Heart right ventricle (tissue), 16 donors: ENCODE data around the gene LHFPL5. TPM values are rescaled to one million over a fixed set of nuclear protein-coding genes. Genes with fewer than 3 reads are reported as not detected.

Experiments
- ATAC-seq, 8 donors: fragments of 200-7000 bp; cut with Tn5 transposase; one replicate each; pipeline ENCODE4 v1.9.1; 2020; ENCODE audit warnings: mild to moderate bottlenecking in 8 of 8, moderate library complexity in 8 of 8, moderate number of reproducible peaks in 1 of 8
- DNase-seq, 2 donors: peaks; one replicate each; pipeline ENCODE4 v3.0.0-alpha.2; 2020
- H3K27ac ChIP-seq, 10 donors: fragments of 200-600 bp; sonication (generic) in 2 of 10; one replicate each; pipeline versions ENCODE4 v1.5.0 to v1.8.0; 2020 to 2022; ENCODE audit warnings: mild to moderate bottlenecking in 3 of 10
- H3K27me3 ChIP-seq, 7 donors: fragments of 200-600 bp; one replicate each; pipeline ENCODE4 v1.8.0; 2021 to 2022; ENCODE audit warnings: mild to moderate bottlenecking in 2 of 7
- H3K36me3 ChIP-seq, 9 donors: fragments of 200-600 bp; sonication (generic) in 1 of 9; one replicate each; pipeline versions ENCODE4 v1.5.0 to v1.8.0; 2020 to 2022; ENCODE audit warnings: mild to moderate bottlenecking in 2 of 9
- H3K4me1 ChIP-seq, 9 donors: fragments of 200-600 bp; sonication (generic) in 1 of 9; one replicate each; pipeline versions ENCODE4 v1.5.0 to v1.8.0; 2020 to 2022; ENCODE audit warnings: mild to moderate bottlenecking in 4 of 9
- H3K4me3 ChIP-seq, 10 donors: fragments of 200-600 bp; sonication (generic) in 2 of 10; one replicate each; pipeline versions ENCODE4 v1.5.0 to v1.8.0; 2020 to 2022; ENCODE audit warnings: mild to moderate bottlenecking in 7 of 10, moderate library complexity in 2 of 10
- H3K9me3 ChIP-seq, 11 donors: fragments of 200-600 bp in 10 of 11; sonication (generic) in 2 of 11; one replicate each; pipeline versions ENCODE4 v1.5.0 to v1.8.0; 2013 to 2022; ENCODE audit warnings: mild to moderate bottlenecking in 2 of 11, control low read depth in 1 of 11, moderate library complexity in 1 of 11
- WGBS, 2 donors: extraction: QIAGEN DNeasy Blood & Tissue Kit; methylation state at CpG; one replicate each; pipeline ENCODE4 v1.1.7; 2013; ENCODE audit warnings: inconsistent platforms in 1 of 2; 5-methylcytosine and 5-hydroxymethylcytosine counted together
- intact Hi-C, 10 donors: fragments of 100-400 bp; cut with DNase I; formaldehyde crosslinking; loops; one replicate each; pipeline versions ENCODE4 v1.11.1 to v1.14.2; 2022
- polyA plus RNA-seq, 2 donors: library from polyadenylated mRNA; stranded (reverse); fragments of 200-250 nt; gene quantifications; one replicate each; pipeline ENCODE4 v1.2.3, GENCODE V29; 2013
- total RNA-seq, 10 donors: library from RNA; stranded (reverse); fragmentation: NEBNext Ultra II Directional in 3 of 10; extraction: Animal tissue kit (Norgen Biotek cat#: 25700) in 3 of 10; gene quantifications; one replicate each; pipeline versions ENCODE4 v1.2.1 to v1.2.4, GENCODE V29; 2021 to 2023
- TF ChIP-seq, protein P1 (sequence below), 9 donors: fragments of 200-600 bp; sonication (generic) in 2 of 9; IDR thresholded peaks; one replicate each; pipeline versions ENCODE4 v1.5.0 to v1.8.0; 2021 to 2022; ENCODE audit warnings: antibody characterized with exemption in 9 of 9, mild to moderate bottlenecking in 5 of 9, moderate library complexity in 1 of 9
- donor health status: Arrhythmogenic right ventricular cardiomyopathy.
- donor health status: ischemic (EF 13 %, LVEDD 7.1; RV severe dilation, severe dysfunction).
- donor health status: healthy with polysubstance abuse.
- donor health status: DM: no; HTN: yes; CAD: no.
- donor health status: DM: no; HTN: no; CAD: no.
- donor health status: ischemic (EF 25% LVEDD 6.9; RV normal size, moderate dysfunction).
- donor health status: ischemic (EF 25% LVEDD 5.7; RV mildly dilated, moderate dysfunction).
- donor health status: healthy.
- donor health status: DM: yes; HTN: yes; CAD: no.
- donor health status: Ischemic cardiomyopathy.
- donor health status: ischemic (EF 35%, LVEDD 5.7; RV mildly dilated, moderate dysfunction).
- donor health status: nonischemic (EF 11% LVEDD 7.7; RV severe dilation, severe dysfunction).
- donor health status: DM: yes; HTN: yes; CAD: no.
- donor health status: PGD.
- donor health status: ischemic (EF 29% LVEDD 5.4; RV normal size, mild dysfunction).
- donor health status: nonischemic (EF 23%, LVEDD 6.1; RV moderate dilation, normal function).

The LHFPL5 gene
- total and polyA plus RNA-seq, 12 donors, result not detected

DNA sequence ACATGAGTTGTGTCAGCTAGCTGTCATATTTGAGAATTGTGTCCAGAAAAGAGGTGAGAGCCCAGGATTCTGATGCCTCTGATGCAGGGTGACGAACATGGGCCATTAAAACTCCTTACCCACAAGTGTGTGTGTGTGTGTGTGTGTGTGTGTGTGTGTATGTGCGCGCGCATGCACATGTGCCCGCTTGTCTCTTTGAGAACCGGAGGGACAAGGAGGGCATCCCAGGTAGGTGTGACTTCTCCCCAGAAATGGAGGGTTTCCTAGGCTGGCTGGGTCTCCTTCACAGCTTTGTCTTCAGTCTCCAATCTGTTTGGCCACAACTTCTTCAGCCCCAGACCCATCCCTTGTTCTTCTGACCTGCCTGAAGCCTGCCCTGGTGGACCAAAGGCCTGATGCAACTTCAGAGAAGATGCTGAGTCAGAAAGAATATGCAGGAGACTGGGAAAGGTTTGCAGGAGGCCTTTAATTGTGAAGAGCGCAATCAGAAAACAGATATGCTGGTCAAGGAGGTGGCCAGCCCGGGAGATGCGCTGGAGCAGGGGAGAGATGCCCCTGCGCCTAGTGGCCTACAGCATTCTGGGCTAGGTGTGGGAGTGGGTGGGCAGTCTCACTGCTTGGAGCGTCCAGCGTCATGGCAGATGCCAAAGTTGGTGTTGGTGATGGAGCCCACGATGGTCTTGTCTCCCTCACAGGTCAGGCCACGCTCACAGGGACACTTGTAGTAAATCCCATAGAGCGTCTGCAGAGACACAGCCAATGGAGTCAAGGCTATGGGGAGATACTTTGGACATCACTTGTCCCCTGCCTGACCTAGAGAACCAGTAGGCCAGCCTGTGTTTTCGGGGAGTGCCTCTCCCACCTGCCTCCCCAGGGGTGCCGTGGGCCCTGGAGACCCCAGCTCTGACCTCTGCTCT is 10.4 kb upstream of the LHFPL5 start:
- intact Hi-C loops, result no loop called here
- ATAC-seq (peak in 3 of 8 donors; percentile 9 to 45 (median 15)), DNase-seq (no peak)
- Histone ChIP-seq H3K4me3 (no peak overlapping the region), H3K9me3 (no peaks in the 10 kb centered on the region), H3K4me1 (no peaks in the 10 kb centered on the region), H3K27ac (no peak overlapping the region), H3K36me3 (no peaks in the 10 kb centered on the region), H3K27me3 (peaks cover 0 to 40% (median 14%) of the 10 kb centered on the region in 7 donors)
- 92 to 93% methylated on average over 17 of the region's 17 CpGs for WGBS, 2 donors
- TF ChIP-seq, protein P1, sequence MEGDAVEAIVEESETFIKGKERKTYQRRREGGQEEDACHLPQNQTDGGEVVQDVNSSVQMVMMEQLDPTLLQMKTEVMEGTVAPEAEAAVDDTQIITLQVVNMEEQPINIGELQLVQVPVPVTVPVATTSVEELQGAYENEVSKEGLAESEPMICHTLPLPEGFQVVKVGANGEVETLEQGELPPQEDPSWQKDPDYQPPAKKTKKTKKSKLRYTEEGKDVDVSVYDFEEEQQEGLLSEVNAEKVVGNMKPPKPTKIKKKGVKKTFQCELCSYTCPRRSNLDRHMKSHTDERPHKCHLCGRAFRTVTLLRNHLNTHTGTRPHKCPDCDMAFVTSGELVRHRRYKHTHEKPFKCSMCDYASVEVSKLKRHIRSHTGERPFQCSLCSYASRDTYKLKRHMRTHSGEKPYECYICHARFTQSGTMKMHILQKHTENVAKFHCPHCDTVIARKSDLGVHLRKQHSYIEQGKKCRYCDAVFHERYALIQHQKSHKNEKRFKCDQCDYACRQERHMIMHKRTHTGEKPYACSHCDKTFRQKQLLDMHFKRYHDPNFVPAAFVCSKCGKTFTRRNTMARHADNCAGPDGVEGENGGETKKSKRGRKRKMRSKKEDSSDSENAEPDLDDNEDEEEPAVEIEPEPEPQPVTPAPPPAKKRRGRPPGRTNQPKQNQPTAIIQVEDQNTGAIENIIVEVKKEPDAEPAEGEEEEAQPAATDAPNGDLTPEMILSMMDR (IDR thresholded peaks at IDR 0.05), result no peak

DNA sequence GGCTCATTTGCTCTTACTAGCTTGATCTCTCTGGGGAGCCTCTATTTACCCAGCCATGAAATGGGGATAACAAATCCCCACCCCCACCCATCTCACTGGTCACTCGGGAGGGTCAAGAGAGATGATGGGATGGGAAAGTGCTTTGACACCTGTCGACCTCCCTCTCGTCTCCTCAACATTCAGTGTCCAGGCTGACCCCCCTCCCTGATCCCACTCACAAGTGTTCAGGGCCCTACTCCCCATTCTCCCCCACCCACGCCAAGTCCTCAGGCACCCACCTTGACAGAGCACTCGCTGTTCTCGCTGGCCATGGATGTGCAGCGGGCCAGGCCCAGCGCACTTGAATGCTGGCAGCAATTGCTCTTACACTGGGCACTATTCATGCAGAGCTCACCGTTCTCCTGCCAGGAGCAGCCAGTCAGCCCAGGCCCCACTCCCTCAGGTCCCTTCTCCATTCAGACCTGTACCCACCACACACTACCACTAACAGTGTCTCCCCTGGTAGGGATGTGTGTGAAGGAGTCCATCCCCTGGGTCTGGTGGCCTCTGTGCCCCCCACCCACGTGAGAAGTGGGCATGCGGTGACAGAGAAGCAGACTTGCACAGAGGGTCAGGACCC is 9.6 kb upstream of the LHFPL5 start:
- Histone ChIP-seq H3K4me1 (no peaks in the 10 kb centered on the region), H3K27ac (no peak overlapping the region), H3K27me3 (peaks cover 0 to 33% (median 12%) of the 10 kb centered on the region in 7 donors), H3K4me3 (no peak overlapping the region), H3K9me3 (no peaks in the 10 kb centered on the region), H3K36me3 (no peaks in the 10 kb centered on the region)
- WGBS, 2 donors, result 84 to 90% methylated on average over 11 of the region's 11 CpGs
- TF ChIP-seq, protein P1 (IDR thresholded peaks at IDR 0.05), result no peak
- intact Hi-C loops, result no loop called here
- peak in 1 of 8 donors; percentile 49 for ATAC-seq
- DNase-seq, result no peak

- peaks cover 0 to 28% (median 10%) of the 10 kb centered on the region in 7 donors for H3K27me3 ChIP-seq
- 84 to 87% methylated on average over 4 of the region's 4 CpGs for WGBS, 2 donors
These were observed 8.9 kb upstream of the LHFPL5 start for GRCh38 chr6:35796236-35796635.

More at GRCh38 chr6:35796236-35796635, 8.9 kb upstream of the LHFPL5 start:
- no peaks in the 10 kb centered on the region for H3K36me3 ChIP-seq
- H3K4me3 ChIP-seq, result no peak overlapping the region
- DNase-seq, result no peak
- ATAC-seq, result no peak
- TF ChIP-seq, protein P1 (IDR thresholded peaks at IDR 0.05), result no peak
- no peaks in the 10 kb centered on the region for H3K4me1 ChIP-seq
- H3K9me3 ChIP-seq, result no peaks in the 10 kb centered on the region
- intact Hi-C loops, result no loop called here
- H3K27ac ChIP-seq, result no peak overlapping the region
